ENCODE measurements around the gene WNT9B.

The WNT9B gene

GRCh38 chr17:46922487-46922803 lies 71.1 kb downstream of the WNT9B start:
- no peaks in the 10 kb centered on the region for H3K27me3 ChIP-seq (ENCODE audit: insufficient read depth, low read depth, severe bottlenecking)
- H3K27ac ChIP-seq: peak overlapping the region; percentile 98
- no peak for DNase-seq
- peaks cover 3% of the 10 kb centered on the region for H3K9me3 ChIP-seq (ENCODE audit: severe bottlenecking)
- no peaks in the 10 kb centered on the region; the same call in 1 of the 2 replicates for H3K36me3 ChIP-seq
- H3K4me3 ChIP-seq (ENCODE audit: low read depth, low read length): peak overlapping the region; percentile 68
- no peak for TF ChIP-seq CTCF (IDR thresholded peaks at IDR 0.05; ENCODE audit: low read depth, low read length)

- no peaks in the 10 kb centered on the region; the same call in 1 of the 2 replicates for H3K36me3 ChIP-seq
- no peaks in the 10 kb centered on the region for H3K27me3 ChIP-seq (ENCODE audit: insufficient read depth, low read depth, severe bottlenecking)
- peak within 1 kb of the TSS; percentile 68 for H3K4me3 ChIP-seq (ENCODE audit: low read depth, low read length)
- H3K27ac ChIP-seq: peak within 1 kb of the TSS; percentile 98
- TF ChIP-seq CTCF (IDR thresholded peaks at IDR 0.05; ENCODE audit: low read depth, low read length): no peak
- peaks cover 3% of the 10 kb centered on the region for H3K9me3 ChIP-seq (ENCODE audit: severe bottlenecking)
- peak; percentile 95 for DNase-seq
Measured at GRCh38 chr17:46922804-46923635, 71.6 kb downstream of the WNT9B start, which contains the start of gene GOSR2. Gene GOSR2, plus strand, starts transcription at chr17:46923160. Its CDS starts 33 bp downstream, at chr17:46923193.

- H3K27me3 ChIP-seq (ENCODE audit: insufficient read depth, low read depth, severe bottlenecking): no peaks in the 10 kb centered on the region
- no peak for TF ChIP-seq CTCF (IDR thresholded peaks at IDR 0.05; ENCODE audit: low read depth, low read length)
- no peak overlapping the region for H3K4me3 ChIP-seq (ENCODE audit: low read depth, low read length)
- no peak for DNase-seq
- peaks cover 15% of the 10 kb centered on the region for H3K36me3 ChIP-seq
- H3K27ac ChIP-seq: no peak overlapping the region
- H3K9me3 ChIP-seq (ENCODE audit: severe bottlenecking): peaks cover 3% of the 10 kb centered on the region
Measured at GRCh38 chr17:46925185-46925868, 73.9 kb downstream of the WNT9B start.

GRCh38 chr17:46928467-46929261 lies 77.3 kb downstream of the WNT9B start:
- Histone ChIP-seq H3K9me3 (ENCODE audit: severe bottlenecking) (no peaks in the 10 kb centered on the region), H3K4me3 (ENCODE audit: low read depth, low read length) (no peak overlapping the region), H3K27ac (no peak overlapping the region), H3K36me3 (peaks cover 45% of the 10 kb centered on the region), H3K27me3 (ENCODE audit: insufficient read depth, low read depth, severe bottlenecking) (no peaks in the 10 kb centered on the region)
- TF ChIP-seq CTCF (IDR thresholded peaks at IDR 0.05; ENCODE audit: low read depth, low read length): no peak
- DNase-seq: no peak

- peaks cover 51% of the 10 kb centered on the region for H3K36me3 ChIP-seq
- TF ChIP-seq CTCF (IDR thresholded peaks at IDR 0.05; ENCODE audit: low read depth, low read length): no peak
- no peaks in the 10 kb centered on the region for H3K27me3 ChIP-seq (ENCODE audit: insufficient read depth, low read depth, severe bottlenecking)
- no peak overlapping the region for H3K27ac ChIP-seq
- H3K4me3 ChIP-seq (ENCODE audit: low read depth, low read length): no peak overlapping the region
- no peak for DNase-seq
- no peaks in the 10 kb centered on the region for H3K9me3 ChIP-seq (ENCODE audit: severe bottlenecking)
Measured at GRCh38 chr17:46929413-46929812, 78.0 kb downstream of the WNT9B start.

Measured in WERI-Rb-1 (cell line).